Transverse colon (tissue), 4 donors: Measurements from ENCODE around the gene ACD. TPM values are rescaled to one million over a fixed set of nuclear protein-coding genes. Genes with fewer than 3 reads are reported as not detected.

Experiments used
- DNase-seq: peaks from one replicate; pipeline ENCODE4 v3.0.0-alpha.2; 2019
- H3K27ac ChIP-seq, 4 donors: fragments of 200-600 bp; sonication (generic); 2 replicates each; pipeline ENCODE4 v1.5.1; 2016 to 2018; ENCODE audit warnings: inconsistent platforms in 4 of 4
- H3K27me3 ChIP-seq: fragments of 200-600 bp; sonication (generic); 2 replicates; pipeline ENCODE4 v1.5.1; 2017; ENCODE audit warnings: inconsistent platforms
- H3K36me3 ChIP-seq, 4 donors: fragments of 200-600 bp; sonication (generic); 2 replicates each; pipeline ENCODE4 v1.5.1; 2017 to 2019; ENCODE audit warnings: inconsistent platforms in 4 of 4
- H3K4me1 ChIP-seq, 4 donors: fragments of 200-600 bp; sonication (generic); 2 replicates each; pipeline ENCODE4 v1.5.1; 2017 to 2020; ENCODE audit warnings: inconsistent platforms in 4 of 4
- H3K4me3 ChIP-seq, 4 donors: fragments of 200-600 bp; sonication (generic); 1 replicate in 1 of 4; 2 replicates in 3 of 4; pipeline versions ENCODE4 v1.5.1 to v1.6.1; 2017 to 2019; ENCODE audit warnings: inconsistent platforms in 4 of 4
- H3K9me3 ChIP-seq, 2 donors: fragments of 200-600 bp; sonication (generic); 2 replicates each; pipeline ENCODE4 v1.5.1; 2017 to 2019; ENCODE audit warnings: inconsistent platforms in 2 of 2
- EP300 ChIP-seq: sonication (generic); formaldehyde crosslinking; IDR thresholded peaks from one replicate; pipeline ENCODE4 v1.6.1; 2017; ENCODE audit warnings: antibody characterized with exemption, low read depth
- POLR2A ChIP-seq: fragments of 450-650 bp; IDR thresholded peaks from one replicate; pipeline ENCODE4 v1.6.1; 2016; ENCODE audit warnings: antibody characterized with exemption, mild to moderate bottlenecking, moderate library complexity
- POLR2AphosphoS5 ChIP-seq, 3 donors: sonication (generic); formaldehyde crosslinking; IDR thresholded peaks; one replicate each; pipeline ENCODE4 v1.6.1; 2016; ENCODE audit warnings: antibody characterized with exemption in 3 of 3
- WGBS, 2 donors: methylation state at CpG; one replicate each; pipeline ENCODE4 v1.1.5; 2018; ENCODE audit warnings: low coverage in 1 of 2; 5-methylcytosine and 5-hydroxymethylcytosine counted together
- in situ Hi-C, 4 donors: fragments of 200-750 bp; cut with MboI; loops; one replicate each; pipeline versions ENCODE4 v1.15.0 to v1.15.1; 2017; ENCODE audit warnings: low sequenced_read_pairs in 3 of 4, low pct_ligation_motif_present in 1 of 4, low pct_unique_long_range_greater_than_20kb in 1 of 4
- intact Hi-C: fragments of 100-400 bp; cut with DNase I; formaldehyde crosslinking; loops from one replicate; pipeline ENCODE4 v1.15.1; 2023; ENCODE audit warnings: low total_unique reads
- total RNA-seq, 4 donors: library from RNA; depleted of rRNA; stranded (reverse); fragments of >200 nt; gene quantifications; one replicate each; pipeline ENCODE4 v1.1.0, GENCODE V29; 2016
- TF ChIP-seq, protein P1 (sequence below), 5 experiments: fragments of 200-600 bp in 3 of 5; fragments of 450-650 bp in 2 of 5; sonication (generic) in 3 of 5; IDR thresholded peaks; 1 replicate in 2 of 5; 2 replicates in 3 of 5; pipeline ENCODE4 v1.5.1; 2016 to 2017; ENCODE audit warnings: antibody characterized with exemption in 5 of 5, inconsistent platforms in 3 of 5, mild to moderate bottlenecking in 2 of 5, moderate library complexity in 1 of 5

ACD gene
- total RNA-seq, 4 donors from 2014 or later = 2.0 to 76.3 (median 15.7) TPM

DNA sequence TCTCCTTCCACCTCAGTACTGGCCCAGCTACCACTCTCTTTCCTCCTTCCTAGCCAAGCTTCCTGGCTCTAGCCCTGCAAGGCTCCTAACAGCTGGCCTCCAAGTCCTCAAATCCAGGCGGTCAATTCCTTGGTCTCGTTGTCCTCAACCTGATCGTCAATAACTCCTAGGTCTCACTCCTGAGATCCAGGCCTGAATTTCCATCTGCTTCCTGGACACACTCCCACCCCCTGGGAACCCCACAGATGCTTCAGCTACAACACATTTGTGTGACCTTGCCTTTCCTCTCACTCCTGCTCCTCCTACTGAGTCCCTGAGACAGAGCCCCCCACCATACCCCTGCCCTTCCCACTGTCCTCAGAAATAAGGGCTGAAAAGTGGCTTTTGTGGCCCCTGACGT lies 4.2 kb upstream of the ACD start:
- WGBS, 2 donors = 86 to 90% methylated on average over 4 of the region's 4 CpGs

DNA sequence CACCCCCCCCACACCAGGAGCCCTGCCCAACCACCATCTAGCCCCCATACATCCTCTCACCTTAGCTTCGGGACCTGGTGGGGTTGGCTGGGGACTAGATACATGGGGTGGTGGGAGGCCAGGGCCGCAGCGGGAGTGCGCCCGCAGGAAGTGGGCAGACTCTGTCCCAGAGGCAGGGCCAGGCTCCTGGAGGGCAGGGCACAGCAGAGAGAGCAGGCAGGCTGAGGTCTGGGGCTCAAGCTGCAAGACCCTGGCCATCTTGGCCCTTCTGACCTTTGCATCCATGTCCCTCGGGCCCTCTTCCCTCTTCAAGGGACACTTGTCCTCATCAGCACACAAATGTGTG lies 3.8 kb upstream of the ACD start:
- TF ChIP-seq POLR2AphosphoS5 (IDR thresholded peaks at IDR 0.05) (no peak), EP300 (no peak), POLR2A (no peak)
- TF ChIP-seq, protein P1, sequence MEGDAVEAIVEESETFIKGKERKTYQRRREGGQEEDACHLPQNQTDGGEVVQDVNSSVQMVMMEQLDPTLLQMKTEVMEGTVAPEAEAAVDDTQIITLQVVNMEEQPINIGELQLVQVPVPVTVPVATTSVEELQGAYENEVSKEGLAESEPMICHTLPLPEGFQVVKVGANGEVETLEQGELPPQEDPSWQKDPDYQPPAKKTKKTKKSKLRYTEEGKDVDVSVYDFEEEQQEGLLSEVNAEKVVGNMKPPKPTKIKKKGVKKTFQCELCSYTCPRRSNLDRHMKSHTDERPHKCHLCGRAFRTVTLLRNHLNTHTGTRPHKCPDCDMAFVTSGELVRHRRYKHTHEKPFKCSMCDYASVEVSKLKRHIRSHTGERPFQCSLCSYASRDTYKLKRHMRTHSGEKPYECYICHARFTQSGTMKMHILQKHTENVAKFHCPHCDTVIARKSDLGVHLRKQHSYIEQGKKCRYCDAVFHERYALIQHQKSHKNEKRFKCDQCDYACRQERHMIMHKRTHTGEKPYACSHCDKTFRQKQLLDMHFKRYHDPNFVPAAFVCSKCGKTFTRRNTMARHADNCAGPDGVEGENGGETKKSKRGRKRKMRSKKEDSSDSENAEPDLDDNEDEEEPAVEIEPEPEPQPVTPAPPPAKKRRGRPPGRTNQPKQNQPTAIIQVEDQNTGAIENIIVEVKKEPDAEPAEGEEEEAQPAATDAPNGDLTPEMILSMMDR (IDR thresholded peaks at IDR 0.05) = no peak
- no peaks in the 10 kb centered on the region for H3K36me3 ChIP-seq
- no peak overlapping the region for H3K27ac ChIP-seq
- in situ Hi-C loops = loop anchor here in 3 of 4 donors (10.0 to 25.0 kb wide), 2 partner anchors 102 to 139 kb away; partner anchors contain the start of genes CTCF (in 2 of the 3) and RIPOR1 (in 1 of the 3)
- intact Hi-C loops = no loop called here
- H3K9me3 ChIP-seq = no peaks in the 10 kb centered on the region
- H3K27me3 ChIP-seq = no peaks in the 10 kb centered on the region
- no peak overlapping the region for H3K4me3 ChIP-seq
- DNase-seq = no peak
- peaks cover 29 to 47% (median 39%) of the 10 kb centered on the region in 4 donors for H3K4me1 ChIP-seq
- 91 to 100% methylated on average over 1 to 6 of the region's 6 CpGs for WGBS, 2 donors

More for the DNA sequence above, 4.2 kb upstream of the ACD start:
- Histone ChIP-seq H3K4me1 (peaks cover 25 to 44% (median 35%) of the 10 kb centered on the region in 4 donors), H3K36me3 (no peaks in the 10 kb centered on the region), H3K27me3 (no peaks in the 10 kb centered on the region), H3K27ac (no peak overlapping the region), H3K4me3 (no peak overlapping the region), H3K9me3 (no peaks in the 10 kb centered on the region)
- intact Hi-C loops (no loop called here), in situ Hi-C loops (loop anchor here in 3 of 4 donors (10.0 to 25.0 kb wide), 2 partner anchors 102 to 139 kb away; partner anchors contain the start of genes CTCF (in 2 of the 3) and RIPOR1 (in 1 of the 3))
- TF ChIP-seq EP300 = no peak
- TF ChIP-seq, protein P1 (IDR thresholded peaks at IDR 0.05) = no peak
- no peak for TF ChIP-seq POLR2A
- no peak for TF ChIP-seq POLR2AphosphoS5 (IDR thresholded peaks at IDR 0.05)
- no peak for DNase-seq

DNA sequence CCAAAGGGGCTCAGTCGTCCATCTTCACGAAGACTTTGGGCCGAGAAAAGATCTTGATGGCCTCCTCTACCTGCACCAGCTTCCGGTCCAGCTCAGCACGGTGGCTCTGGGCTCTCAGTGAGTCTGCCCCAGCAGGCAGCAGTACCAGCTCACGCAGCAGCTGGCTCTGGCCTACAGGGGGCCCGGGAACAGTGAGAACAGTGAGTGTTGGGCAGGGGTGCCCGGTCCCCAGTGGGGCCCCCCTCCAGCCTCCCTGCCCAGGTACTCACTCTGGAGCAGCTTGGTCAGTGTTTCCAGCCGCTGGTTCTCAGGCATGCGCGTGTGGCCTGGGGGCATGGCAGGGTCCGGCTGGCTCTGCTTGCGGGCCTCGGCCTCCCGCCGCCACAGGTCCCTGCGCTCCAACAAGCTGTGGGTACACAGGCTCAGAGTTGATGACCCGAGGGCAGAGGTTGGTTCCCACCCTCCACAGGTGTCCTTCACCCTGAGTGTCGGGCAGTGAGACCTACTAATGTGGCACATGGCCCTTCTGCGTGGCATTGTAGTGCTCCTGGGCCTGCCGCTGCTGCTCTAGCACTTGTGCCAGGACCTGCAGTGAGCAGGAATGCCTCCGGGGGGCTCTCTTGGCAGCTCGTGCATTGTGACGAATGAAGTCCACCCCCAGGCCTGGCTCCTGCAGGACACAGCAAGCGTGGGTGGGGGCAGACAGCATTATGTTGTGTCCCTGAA lies 3.3 kb upstream of the ACD start:
- intact Hi-C loops = no loop called here
- 83% methylated on average over 21 of the region's 25 CpGs; no CpG with 5 or more reads in 1 of the 2 donors for WGBS, 2 donors
- Histone ChIP-seq H3K9me3 (no peaks in the 10 kb centered on the region), H3K4me1 (peaks cover 30 to 43% (median 40%) of the 10 kb centered on the region in 4 donors), H3K27me3 (no peaks in the 10 kb centered on the region), H3K4me3 (no peak overlapping the region), H3K36me3 (no peaks in the 10 kb centered on the region), H3K27ac (no peak overlapping the region)
- no peak for TF ChIP-seq POLR2AphosphoS5 (IDR thresholded peaks at IDR 0.05)
- TF ChIP-seq, protein P1 (IDR thresholded peaks at IDR 0.05) = peak in 1 of 5 experiments; percentile 12
- no peak for DNase-seq
- in situ Hi-C loops = loop anchor here in 3 of 4 donors (10.0 to 25.0 kb wide), 2 partner anchors 101 to 139 kb away; partner anchors contain the start of genes CTCF (in 2 of the 3) and RIPOR1 (in 1 of the 3)

DNA sequence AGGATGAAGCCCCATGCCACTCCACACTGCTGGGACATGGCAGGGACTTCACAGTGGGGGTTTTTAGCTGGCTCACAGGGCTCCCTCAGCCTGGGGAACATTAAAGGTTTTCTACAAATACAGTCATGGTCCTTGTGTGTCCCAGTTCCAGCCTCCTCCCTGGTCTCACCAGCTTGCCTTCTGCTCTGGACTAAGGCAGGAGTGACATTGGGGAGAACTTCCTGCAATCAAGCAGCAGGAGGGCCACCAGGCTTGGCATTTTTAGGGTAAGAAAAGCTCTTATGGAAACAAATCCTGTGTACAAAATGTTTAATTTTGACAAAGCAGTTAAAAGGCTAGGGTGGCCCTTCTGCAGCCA lies 2.6 kb upstream of the ACD start:
- H3K27me3 ChIP-seq = no peaks in the 10 kb centered on the region
- no peak overlapping the region for H3K4me3 ChIP-seq
- peaks cover 26 to 36% (median 34%) of the 10 kb centered on the region in 4 donors for H3K4me1 ChIP-seq
- H3K36me3 ChIP-seq = no peaks in the 10 kb centered on the region
- H3K9me3 ChIP-seq = no peaks in the 10 kb centered on the region
- DNase-seq = no peak
- no peak overlapping the region for H3K27ac ChIP-seq
- TF ChIP-seq, protein P1 (IDR thresholded peaks at IDR 0.05) = no peak
- TF ChIP-seq POLR2AphosphoS5 (IDR thresholded peaks at IDR 0.05) (no peak), EP300 (no peak), POLR2A (no peak)
- intact Hi-C loops = no loop called here
- in situ Hi-C loops = loop anchor here in 3 of 4 donors (10.0 to 25.0 kb wide), 2 partner anchors 100 to 138 kb away; partner anchors contain the start of genes CTCF (in 2 of the 3) and RIPOR1 (in 1 of the 3)
